ENCODE measurements around the gene KRT76.

Gene KRT76

DNA sequence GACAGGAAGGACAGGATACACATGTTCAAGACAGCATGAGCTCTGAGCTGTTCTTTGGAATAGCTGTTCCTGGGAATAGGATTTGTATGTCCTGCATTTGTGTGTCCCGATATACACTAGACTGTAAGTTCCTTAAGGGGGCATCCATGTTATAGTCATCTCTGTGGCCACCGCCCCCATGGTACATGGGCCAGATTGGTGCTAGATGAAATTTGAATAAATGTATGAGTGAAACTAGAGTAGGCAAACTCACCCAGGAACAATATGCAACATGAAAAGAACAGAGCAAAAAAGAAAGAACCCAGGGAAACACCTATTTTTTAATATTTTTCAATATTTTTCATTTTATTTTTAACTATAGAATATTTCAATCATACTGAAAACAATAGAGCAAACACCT, 48.8 kb downstream of the KRT76 start:
- no peak for DNase-seq

- DNase-seq = no peak
Observed at GRCh38 chr12:52727037-52727436, 50.1 kb downstream of the KRT76 start.

- DNase-seq = no peak
Observed at GRCh38 chr12:52726451-52726850, 50.7 kb downstream of the KRT76 start.

- no peak for DNase-seq
Observed at GRCh38 chr12:52724384-52724783, 52.8 kb downstream of the KRT76 start.

GRCh38 chr12:52722680-52723079, 54.5 kb downstream of the KRT76 start:
- DNase-seq = no peak

GRCh38 chr12:52721838-52722470, 55.2 kb downstream of the KRT76 start:
- no peak for DNase-seq

GRCh38 chr12:52720365-52720886, 56.7 kb downstream of the KRT76 start:
- no peak for DNase-seq

Measured in stimulated activated CD4-positive, alpha-beta T cell treated with anti-CD3 and anti-CD28 coated beads, Interleukin-4, amount 100 ng/mL, for 1 hour (primary cell).